ENCODE measurements around the gene VPS41. TPM values are rescaled to one million over a fixed set of nuclear protein-coding genes. Genes with fewer than 3 reads are reported as not detected.

Gene VPS41
- total RNA-seq, 1 experiment from 2014 or later = 92.3 TPM

DNA sequence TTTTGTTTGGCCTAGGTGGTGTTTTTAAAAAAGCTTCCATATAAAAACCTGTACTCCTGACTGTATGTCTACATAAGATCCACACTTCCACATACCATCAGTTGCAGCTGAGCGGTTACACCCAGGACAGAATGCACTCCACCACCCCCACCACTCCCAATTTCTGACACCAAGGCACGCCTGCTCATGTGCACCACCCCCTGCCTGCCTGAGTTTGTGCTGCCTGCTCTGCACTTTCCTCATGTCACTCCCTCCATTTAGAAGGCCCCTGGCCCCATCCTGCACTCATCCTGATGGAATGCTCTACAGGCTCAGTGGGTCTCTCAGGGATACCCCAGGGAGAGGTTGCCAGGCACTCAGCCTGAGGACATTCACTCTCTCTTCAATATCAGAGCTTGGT lies 6.5 kb downstream of the VPS41 start:
- Histone ChIP-seq H3K9me3 (ENCODE audit: insufficient read depth, low read depth) (no peaks in the 10 kb centered on the region), H3K27ac (no peak overlapping the region), H3K4me3 (no peak overlapping the region), H3K4me1 (replicated peaks; ENCODE audit: insufficient read depth) (peaks cover under 1% of the 10 kb centered on the region; the same call in 1 of the 2 replicates), H3K36me3 (ENCODE audit: low read depth) (no peaks in the 10 kb centered on the region), H3F3A (ENCODE audit: insufficient read depth, low read depth) (no peaks in the 10 kb centered on the region), H4K20me1 (ENCODE audit: insufficient read depth) (peaks cover 7% of the 10 kb centered on the region; the same call in 1 of the 2 replicates), H3K27me3 (ENCODE audit: insufficient read depth, low read depth) (no peaks in the 10 kb centered on the region), H3K9me2 (ENCODE audit: insufficient read depth) (no peaks in the 10 kb centered on the region), H3K4me2 (no peak overlapping the region), H2AFZ (no peak overlapping the region), H3K79me2 (ENCODE audit: low read depth) (peaks cover 16% of the 10 kb centered on the region)
- no TSS peak for BruUV-seq (replicated peaks)
- ChIA-PET POLR2A (ENCODE audit: unreplicated experiment) (no interaction called here), CTCF (no interaction called here)
- no peak for DNase-seq
- intact Hi-C loops (cut with micrococcal nuclease; ENCODE audit: unreplicated experiment) = no loop called here
- TF ChIP-seq, protein P1, sequence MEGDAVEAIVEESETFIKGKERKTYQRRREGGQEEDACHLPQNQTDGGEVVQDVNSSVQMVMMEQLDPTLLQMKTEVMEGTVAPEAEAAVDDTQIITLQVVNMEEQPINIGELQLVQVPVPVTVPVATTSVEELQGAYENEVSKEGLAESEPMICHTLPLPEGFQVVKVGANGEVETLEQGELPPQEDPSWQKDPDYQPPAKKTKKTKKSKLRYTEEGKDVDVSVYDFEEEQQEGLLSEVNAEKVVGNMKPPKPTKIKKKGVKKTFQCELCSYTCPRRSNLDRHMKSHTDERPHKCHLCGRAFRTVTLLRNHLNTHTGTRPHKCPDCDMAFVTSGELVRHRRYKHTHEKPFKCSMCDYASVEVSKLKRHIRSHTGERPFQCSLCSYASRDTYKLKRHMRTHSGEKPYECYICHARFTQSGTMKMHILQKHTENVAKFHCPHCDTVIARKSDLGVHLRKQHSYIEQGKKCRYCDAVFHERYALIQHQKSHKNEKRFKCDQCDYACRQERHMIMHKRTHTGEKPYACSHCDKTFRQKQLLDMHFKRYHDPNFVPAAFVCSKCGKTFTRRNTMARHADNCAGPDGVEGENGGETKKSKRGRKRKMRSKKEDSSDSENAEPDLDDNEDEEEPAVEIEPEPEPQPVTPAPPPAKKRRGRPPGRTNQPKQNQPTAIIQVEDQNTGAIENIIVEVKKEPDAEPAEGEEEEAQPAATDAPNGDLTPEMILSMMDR (conservative IDR thresholded peaks at IDR 0.05) = no peak
- TF ChIP-seq EZH2 (IDR thresholded peaks at IDR 0.05; ENCODE audit: low read depth) = no peak

DNA sequence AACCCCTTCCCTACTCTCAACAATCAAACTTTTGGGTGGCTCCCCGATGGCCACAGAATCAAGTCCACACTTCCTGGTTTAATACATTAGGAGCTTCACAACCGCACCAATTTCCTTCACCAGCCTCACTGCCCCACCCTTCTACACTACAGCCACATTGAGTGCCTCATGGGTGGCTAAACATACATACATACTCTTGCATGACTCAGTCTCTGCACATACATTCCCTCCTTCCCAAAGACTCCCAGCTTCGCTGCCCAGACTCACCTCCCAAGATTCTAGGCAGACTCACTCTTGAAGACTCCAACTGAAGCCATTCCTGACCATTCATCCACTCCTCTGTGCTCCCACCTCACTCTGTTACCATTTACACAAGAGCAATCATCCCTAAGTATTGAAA lies 15.9 kb downstream of the VPS41 start:
- intact Hi-C loops (cut with micrococcal nuclease; ENCODE audit: unreplicated experiment) = no loop called here
- H3K4me1 ChIP-seq (replicated peaks; ENCODE audit: insufficient read depth) = no peaks in the 10 kb centered on the region
- POLR2A ChIA-PET (ENCODE audit: unreplicated experiment) = no interaction called here
- peaks cover 23% of the 10 kb centered on the region; the same call in 1 of the 2 replicates for H3K36me3 ChIP-seq (ENCODE audit: low read depth)
- no peak for DNase-seq
- H3K9me3 ChIP-seq (ENCODE audit: insufficient read depth, low read depth) = no peaks in the 10 kb centered on the region
- no peak overlapping the region for H3K4me2 ChIP-seq
- H3K9me2 ChIP-seq (ENCODE audit: insufficient read depth) = no peaks in the 10 kb centered on the region
- TF ChIP-seq, protein P1 (conservative IDR thresholded peaks at IDR 0.05) = no peak
- no peak for TF ChIP-seq EZH2 (IDR thresholded peaks at IDR 0.05; ENCODE audit: low read depth)
- no peaks in the 10 kb centered on the region for H3K27me3 ChIP-seq (ENCODE audit: insufficient read depth, low read depth)
- H2AFZ ChIP-seq = no peak overlapping the region
- no TSS peak for BruUV-seq (replicated peaks)
- no peaks in the 10 kb centered on the region for H3K79me2 ChIP-seq (ENCODE audit: low read depth)
- H3F3A ChIP-seq (ENCODE audit: insufficient read depth, low read depth) = no peaks in the 10 kb centered on the region; the same call in 1 of the 2 replicates
- H4K20me1 ChIP-seq (ENCODE audit: insufficient read depth) = no peaks in the 10 kb centered on the region; the same call in 1 of the 2 replicates
- H3K4me3 ChIP-seq = no peak overlapping the region
- H3K27ac ChIP-seq = no peak overlapping the region
- CTCF ChIA-PET = no interaction called here

DNA sequence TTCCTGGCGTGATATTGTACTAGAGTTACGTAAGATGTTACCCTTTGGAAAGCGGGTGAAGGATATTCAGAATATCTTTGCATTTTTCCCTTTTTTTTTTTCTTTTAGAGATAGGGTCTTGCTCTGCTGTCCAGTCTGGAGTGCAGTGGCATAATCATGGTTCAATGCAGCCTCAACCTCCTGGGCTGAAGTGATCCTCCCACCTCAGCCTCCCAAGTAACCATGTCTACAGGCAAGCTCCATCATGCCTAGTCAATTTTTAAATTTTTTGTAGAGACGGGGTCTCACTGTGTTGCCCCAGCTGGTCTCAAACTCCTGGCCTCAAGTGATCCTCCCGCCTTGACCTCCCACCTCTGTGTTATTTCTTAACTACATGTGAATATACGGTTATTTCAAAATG lies 18.4 kb downstream of the VPS41 start:
- no peak for DNase-seq
- Histone ChIP-seq H3K9me2 (ENCODE audit: insufficient read depth) (no peaks in the 10 kb centered on the region), H3K9me3 (ENCODE audit: insufficient read depth, low read depth) (no peaks in the 10 kb centered on the region), H3K79me2 (ENCODE audit: low read depth) (no peaks in the 10 kb centered on the region), H2AFZ (no peak overlapping the region), H3F3A (ENCODE audit: insufficient read depth, low read depth) (no peaks in the 10 kb centered on the region; the same call in 1 of the 2 replicates), H3K36me3 (ENCODE audit: low read depth) (peaks cover 10% of the 10 kb centered on the region; the same call in 1 of the 2 replicates), H3K27ac (no peak overlapping the region), H3K27me3 (ENCODE audit: insufficient read depth, low read depth) (no peaks in the 10 kb centered on the region), H3K4me2 (no peak overlapping the region), H4K20me1 (ENCODE audit: insufficient read depth) (no peaks in the 10 kb centered on the region; the same call in 1 of the 2 replicates), H3K4me3 (no peak overlapping the region), H3K4me1 (replicated peaks; ENCODE audit: insufficient read depth) (no peaks in the 10 kb centered on the region)
- ChIA-PET POLR2A (ENCODE audit: unreplicated experiment) (no interaction called here), CTCF (no interaction called here)
- intact Hi-C loops (cut with micrococcal nuclease; ENCODE audit: unreplicated experiment) = no loop called here
- no peak for TF ChIP-seq EZH2 (IDR thresholded peaks at IDR 0.05; ENCODE audit: low read depth)
- TF ChIP-seq, protein P1 (conservative IDR thresholded peaks at IDR 0.05) = no peak
- BruUV-seq (replicated peaks) = no TSS peak

Data from PC-9 (cell line).